Measurements from ENCODE around the gene C12orf75.

C12orf75 gene

GRCh38 chr12:105420046-105420445 lies 89.6 kb downstream of the C12orf75 start:
- DNase-seq, result no peak

DNA sequence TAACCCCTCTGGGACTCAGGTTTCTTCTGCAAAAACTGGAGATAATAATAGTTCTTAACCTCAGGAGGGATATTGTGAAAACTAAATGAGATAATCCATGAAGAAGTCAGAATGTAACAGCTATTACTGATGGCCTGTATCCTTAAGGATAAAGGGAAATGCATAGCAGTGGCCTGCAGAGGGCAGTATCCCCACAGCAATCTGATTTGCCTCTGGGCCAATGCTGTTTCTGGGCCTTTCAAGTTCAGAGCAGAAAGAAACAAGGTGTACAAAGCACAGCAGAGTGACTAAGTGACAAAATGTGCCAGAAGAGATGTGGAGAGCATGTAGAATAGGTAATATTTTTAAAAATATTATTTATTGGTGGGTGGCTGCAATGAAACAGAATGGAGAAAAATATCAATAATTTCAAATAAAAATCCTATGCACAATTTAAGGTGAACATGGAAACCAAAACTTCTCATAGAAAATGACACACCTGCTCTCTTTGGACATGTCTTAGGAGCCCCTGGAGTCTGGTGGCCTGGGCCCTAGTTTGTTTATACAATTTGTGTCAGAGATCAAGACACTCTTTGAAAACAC lies 90.3 kb downstream of the C12orf75 start:
- DNase-seq, result peak; percentile 66
